GM18861 (cell line): Measurements from ENCODE around the gene ALG9.
"Not testable (repeated sequence)": the region's sequence is repeated elsewhere in the genome, so short reads cannot be mapped to it uniquely, and the experiment has no call there.

Experiments used
- ATAC-seq: cut with Tn5 transposase; IDR thresholded peaks from one replicate; pipeline ENCODE4 v1.9.1; 2021; ENCODE audit not compliant: unreplicated experiment

The ALG9 gene

GRCh38 chr11:111797145-111797581 lies 74.2 kb downstream of the ALG9 start:
- ATAC-seq, result peak; percentile 69

GRCh38 chr11:111796696-111797095 lies 74.7 kb downstream of the ALG9 start:
- ATAC-seq, result peak; percentile 11

- no peak for ATAC-seq
Observed at GRCh38 chr11:111795334-111795985, 75.9 kb downstream of the ALG9 start.

- no peak for ATAC-seq
Observed at GRCh38 chr11:111793863-111794262, 77.5 kb downstream of the ALG9 start.

GRCh38 chr11:111792955-111793500 lies 78.4 kb downstream of the ALG9 start:
- ATAC-seq, result no peak

DNA sequence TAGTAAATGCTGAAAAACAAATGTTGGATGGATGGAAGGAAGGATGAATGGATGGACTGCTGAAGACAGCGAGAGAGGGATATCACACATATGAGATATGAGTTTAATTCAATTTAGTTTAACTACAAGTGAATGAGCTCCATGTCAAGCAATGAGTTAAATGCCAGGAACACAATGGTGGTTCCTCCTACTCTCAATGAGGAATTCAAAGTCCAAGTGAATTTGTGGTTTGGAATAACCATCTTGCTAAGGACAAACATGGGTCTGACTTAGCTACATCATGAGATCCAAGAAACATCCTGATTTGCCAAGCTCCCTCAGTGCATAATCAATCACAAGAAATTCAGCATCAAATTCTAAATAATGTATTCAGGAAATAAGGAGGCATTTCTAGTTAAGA lies 79.1 kb downstream of the ALG9 start:
- no peak for ATAC-seq

DNA sequence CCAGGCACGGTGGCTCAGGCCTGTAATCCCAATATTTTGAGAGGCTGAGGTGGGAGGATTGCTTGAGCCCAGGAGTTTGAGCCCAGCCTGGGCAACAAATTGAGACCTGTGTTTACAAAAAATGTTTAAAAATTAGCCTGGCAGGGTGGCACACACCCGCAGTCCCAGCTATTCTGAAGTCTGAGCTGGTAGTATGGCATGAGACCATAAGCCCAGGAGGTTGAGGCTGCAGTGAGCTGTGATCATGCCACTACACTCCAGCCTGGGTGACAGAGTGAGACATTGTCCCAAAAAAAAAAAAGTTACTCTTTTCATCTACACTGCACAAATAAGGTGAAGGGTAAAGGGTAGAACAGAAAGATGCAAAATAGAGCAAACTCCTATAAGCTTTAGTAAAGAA lies 82.9 kb downstream of the ALG9 start:
- ATAC-seq, result no peak

DNA sequence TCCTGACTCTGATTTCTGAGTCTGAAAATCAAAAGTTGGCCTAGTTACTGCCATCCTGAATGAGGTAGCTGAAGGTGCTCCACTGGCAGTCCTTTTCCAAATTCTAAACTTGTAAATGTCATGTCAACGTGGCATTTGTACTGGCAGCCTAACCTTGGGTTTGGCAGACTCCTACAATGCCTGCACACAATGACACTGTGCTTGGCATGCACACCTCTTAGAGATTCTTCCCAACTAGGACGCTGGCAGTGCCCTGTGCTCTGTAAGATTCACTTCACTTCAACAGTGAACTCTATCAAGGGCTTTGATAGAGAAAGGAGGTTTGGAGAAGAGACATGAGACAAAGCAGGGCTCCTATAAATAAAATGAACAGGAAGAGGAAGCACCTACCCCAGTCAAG lies 83.3 kb downstream of the ALG9 start:
- ATAC-seq, result no peak

DNA sequence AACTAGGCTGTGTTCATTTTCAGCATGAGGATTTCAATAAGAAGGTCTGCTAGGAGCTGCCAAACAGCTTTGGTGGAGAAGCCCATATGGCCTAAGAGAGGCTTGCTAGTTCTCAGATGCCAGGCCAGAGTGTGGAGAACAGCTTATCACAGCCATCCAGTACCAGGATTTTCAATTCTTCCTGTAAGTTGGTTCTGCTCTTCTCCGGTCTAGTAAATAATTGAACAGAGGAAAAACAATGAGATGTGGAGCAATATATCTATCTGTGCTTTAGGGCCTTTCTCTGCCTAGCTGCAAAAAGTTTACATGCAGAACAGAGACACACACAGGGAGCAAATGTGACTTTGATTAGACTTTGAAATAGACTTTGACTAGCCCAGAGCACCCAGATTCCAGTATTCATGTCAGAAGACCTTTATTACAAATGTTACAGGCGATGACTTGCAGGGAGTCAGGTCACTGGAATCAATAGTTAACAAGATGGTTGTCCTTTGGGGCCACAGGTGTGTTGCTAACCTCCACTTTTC lies 85.4 kb downstream of the ALG9 start:
- ATAC-seq, result no peak

GRCh38 chr11:111785076-111785475 lies 86.3 kb downstream of the ALG9 start:
- no peak for ATAC-seq

GRCh38 chr11:111784311-111784710 lies 87.1 kb downstream of the ALG9 start:
- not testable (repeated sequence) for ATAC-seq

- no peak for ATAC-seq
Observed at GRCh38 chr11:111782109-111782741, 89.2 kb downstream of the ALG9 start.

GRCh38 chr11:111779118-111779517 lies 92.3 kb downstream of the ALG9 start:
- no peak for ATAC-seq

DNA sequence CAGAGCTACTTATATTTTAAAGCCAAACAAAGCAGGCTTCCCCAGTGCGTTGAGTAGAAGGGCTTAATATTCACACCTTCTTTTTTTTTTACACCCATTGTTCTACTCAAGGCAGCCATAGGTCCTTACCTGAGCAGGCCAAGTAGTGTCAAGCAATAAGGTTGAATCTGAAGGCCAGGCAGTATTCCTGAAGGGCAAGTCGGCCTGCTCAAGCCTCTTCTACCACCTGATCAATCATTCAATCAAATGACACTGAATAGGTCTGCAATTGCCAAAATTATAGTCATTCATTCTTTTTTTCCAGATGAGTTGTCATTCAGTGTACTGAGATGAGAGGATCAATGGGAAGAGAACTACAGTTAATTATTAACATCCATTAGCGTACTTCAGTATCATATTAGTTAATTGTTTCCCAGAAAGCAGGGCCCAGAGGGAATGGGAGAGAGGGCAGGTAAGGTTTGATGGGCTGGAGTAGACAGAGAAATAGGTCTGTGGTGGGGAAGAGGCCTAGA lies 93.3 kb downstream of the ALG9 start:
- ATAC-seq, result no peak

GRCh38 chr11:111777094-111778046 lies 94.0 kb downstream of the ALG9 start:
- ATAC-seq, result peak; percentile 57

DNA sequence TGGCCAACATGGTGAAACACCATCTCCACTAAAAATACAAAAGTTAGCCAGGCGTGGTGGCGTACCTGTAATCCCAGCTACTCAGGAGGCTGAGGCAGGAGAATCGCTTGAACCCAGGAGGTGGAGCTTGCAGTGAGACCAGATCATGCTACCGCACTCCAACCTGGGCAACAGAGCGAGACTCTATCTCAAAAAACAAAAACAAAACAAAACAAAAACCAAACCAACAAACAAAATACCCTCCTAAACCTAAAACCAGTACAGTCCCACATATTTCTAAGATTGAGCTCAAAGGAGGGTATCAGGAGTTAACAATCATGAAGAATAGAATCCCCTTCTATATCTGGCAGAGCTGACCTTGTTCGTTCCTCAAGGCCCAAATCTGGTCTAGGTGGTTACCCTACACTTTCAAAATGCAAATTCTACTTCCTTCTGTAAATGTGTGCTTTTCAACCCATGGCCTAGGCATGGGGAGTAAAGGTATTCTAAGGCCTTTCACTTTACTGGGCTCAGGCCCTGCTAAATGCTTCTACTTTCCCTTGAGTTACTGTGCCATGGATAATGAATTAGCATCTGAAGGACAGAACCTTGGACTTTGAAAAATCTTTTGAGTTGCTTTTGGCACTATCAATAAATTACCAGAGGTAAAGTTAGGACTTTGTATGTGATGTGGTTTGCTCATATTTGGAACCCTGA lies 94.8 kb downstream of the ALG9 start:
- ATAC-seq, result peak; percentile 94

DNA sequence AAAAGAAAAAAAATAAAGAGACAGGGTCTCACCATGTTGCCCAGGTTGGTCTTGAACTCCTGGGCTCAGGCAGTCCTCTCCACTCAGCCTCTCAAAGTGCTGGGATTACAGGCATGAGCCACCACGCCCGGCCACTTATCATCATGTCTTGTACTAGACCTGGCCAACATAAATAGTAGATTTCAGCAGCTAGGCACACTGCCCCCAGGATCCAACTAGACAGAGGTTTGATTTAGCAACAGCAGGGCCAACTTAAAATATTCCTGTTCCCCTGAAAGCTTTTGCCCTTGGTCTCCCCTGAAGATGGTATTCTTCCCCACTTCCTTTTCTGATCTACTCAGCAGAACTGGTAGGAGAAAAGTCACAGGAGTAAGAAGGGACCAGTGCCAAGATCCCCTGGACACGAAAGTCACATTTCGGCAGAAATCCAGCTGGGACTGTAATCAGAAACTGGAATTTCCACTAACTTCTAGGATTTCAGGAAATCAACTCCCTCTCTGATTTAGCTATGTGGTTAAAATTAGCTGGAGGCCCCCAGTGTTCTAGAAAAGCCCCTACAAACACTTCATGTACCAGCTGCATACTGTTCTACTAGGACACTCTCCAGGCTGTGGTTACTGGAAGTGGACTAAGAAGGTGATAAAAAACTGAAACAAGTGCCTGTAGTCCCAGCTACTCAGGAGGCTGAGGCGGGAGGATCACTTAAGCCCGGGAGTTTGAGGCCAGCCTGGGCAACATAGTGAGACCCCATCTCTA lies 96.2 kb downstream of the ALG9 start:
- ATAC-seq, result no peak

GRCh38 chr11:111772535-111772934 lies 98.8 kb downstream of the ALG9 start:
- ATAC-seq, result no peak

GRCh38 chr11:111771205-111771604 lies 100.2 kb downstream of the ALG9 start:
- not testable (repeated sequence) for ATAC-seq
